Spleen (tissue), 11 donors: ENCODE results near the gene ADCY2. TPM values are rescaled to one million over a fixed set of nuclear protein-coding genes. Genes with fewer than 3 reads are reported as not detected.
A peak's percentile ranks its signal among the peaks of the same experiment; 100 is the strongest.

Source experiments
- DNase-seq: peaks from one replicate; pipeline ENCODE4 v3.0.0-alpha.2; 2020
- H3K27ac ChIP-seq, 8 donors: fragments of 200-600 bp; sonication (generic) in 7 of 8; 1 replicate in 4 of 8; 2 replicates in 4 of 8; pipeline versions ENCODE4 v1.5.0 to v1.8.0; 2016 to 2021; ENCODE audit warnings: inconsistent platforms in 4 of 8, mild to moderate bottlenecking in 4 of 8, moderate library complexity in 1 of 8
- H3K27me3 ChIP-seq, 7 donors: fragments of 200-600 bp; sonication (generic) in 6 of 7; replicated peaks in 1 of 7; 1 replicate in 4 of 7; 2 replicates in 3 of 7; pipeline versions ENCODE4 v1.5.0 to v1.8.0; 2016 to 2021; ENCODE audit warnings: inconsistent platforms in 3 of 7, mild to moderate bottlenecking in 1 of 7
- H3K36me3 ChIP-seq, 6 donors: fragments of 200-600 bp; sonication (generic) in 5 of 6; 1 replicate in 4 of 6; 2 replicates in 2 of 6; pipeline versions ENCODE4 v1.5.0 to v1.8.0; 2016 to 2021; ENCODE audit warnings: inconsistent platforms in 2 of 6
- H3K4me1 ChIP-seq, 6 donors: fragments of 200-600 bp; sonication (generic) in 5 of 6; 1 replicate in 3 of 6; 2 replicates in 3 of 6; pipeline versions ENCODE4 v1.5.0 to v1.8.0; 2016 to 2021; ENCODE audit warnings: inconsistent platforms in 3 of 6
- H3K4me3 ChIP-seq, 8 donors: fragments of 200-600 bp; sonication (generic) in 7 of 8; 1 replicate in 4 of 8; 2 replicates in 4 of 8; pipeline versions ENCODE4 v1.5.0 to v1.8.0; 2016 to 2021; ENCODE audit warnings: inconsistent platforms in 4 of 8, mild to moderate bottlenecking in 4 of 8, moderate library complexity in 2 of 8
- H3K9me3 ChIP-seq, 8 donors: fragments of 200-600 bp; sonication (generic) in 7 of 8; 1 replicate in 4 of 8; 2 replicates in 4 of 8; pipeline versions ENCODE4 v1.5.0 to v1.8.0; 2016 to 2021; ENCODE audit warnings: inconsistent platforms in 4 of 8
- POLR2A ChIP-seq, 3 donors: fragments of 450-650 bp; IDR thresholded peaks; one replicate each; pipeline ENCODE4 v1.5.1; 2017; ENCODE audit warnings: antibody characterized with exemption in 3 of 3, mild to moderate bottlenecking in 1 of 3
- POLR2AphosphoS5 ChIP-seq, 3 donors: sonication (generic); formaldehyde crosslinking; IDR thresholded peaks; one replicate each; pipeline ENCODE4 v1.5.1; 2017; ENCODE audit warnings: antibody characterized with exemption in 3 of 3
- WGBS, 5 donors: extraction: QIAGEN DNeasy Blood & Tissue Kit in 3 of 5; methylation state at CpG; one replicate each; pipeline versions ENCODE4 v1.1.5 to v1.1.7; 2013 to 2018; 5-methylcytosine and 5-hydroxymethylcytosine counted together
- intact Hi-C: fragments of 100-400 bp; cut with DNase I; formaldehyde crosslinking; loops from one replicate; pipeline ENCODE4 v1.15.0; 2023; ENCODE audit warnings: low total_unique reads
- polyA plus RNA-seq, 3 donors: library from polyadenylated mRNA; stranded (reverse); fragments of 200-250 nt; gene quantifications; one replicate each; pipeline ENCODE4 v1.2.1, GENCODE V29; 2013
- total RNA-seq, 7 donors: library from RNA; depleted of rRNA in 3 of 7; stranded (reverse); fragments of >200 nt in 3 of 7; fragmentation: NEBNext Ultra II Directional in 4 of 7; extraction: Animal tissue kit (Norgen Biotek cat#: 25700) in 4 of 7; gene quantifications; one replicate each; pipeline versions ENCODE4 v1.1.0 to v1.2.1, GENCODE V29; 2016 to 2021
- TF ChIP-seq, protein P1 (sequence below), 11 experiments: fragments of 200-600 bp in 7 of 11; fragments of 450-650 bp in 4 of 11; sonication (generic) in 4 of 11; IDR thresholded peaks in 8 of 11; conservative IDR thresholded peaks in 3 of 11; 1 replicate in 7 of 11; 2 replicates in 4 of 11; pipeline versions ENCODE4 v1.4.0 to v1.8.0; 2016 to 2021; ENCODE audit warnings: antibody characterized with exemption in 11 of 11, inconsistent platforms in 4 of 11, mild to moderate bottlenecking in 1 of 11
- donor health status: healthy with polysubstance abuse.
- donor health status: DM: no; HTN: no; CAD: no; lungs with moderate emphysema.
- donor health status: DM: no; HTN: no; CAD: no.
- donor health status: Bipolar disorder and iron deficiency.
- donor health status: healthy.
- donor health status: DM: no; HTN: no; CAD: no.
- donor health status: DM: yes; HTN: yes; CAD: no.

ADCY2 gene
- total and polyA plus RNA-seq, 10 donors, result 0.02 to 1.5 (median 0.18) TPM

GRCh38 chr5:7855611-7856010, 459.7 kb downstream of the ADCY2 start:
- peaks cover 0 to 3% (median 0%) of the 10 kb centered on the region in 8 donors for H3K9me3 ChIP-seq
- H3K27ac ChIP-seq, result no peak overlapping the region
- no peak overlapping the region for H3K4me3 ChIP-seq
- intact Hi-C loops, result no loop called here
- DNase-seq, result no peak
- peaks cover 0 to 33% (median 23%) of the 10 kb centered on the region in 6 donors for H3K36me3 ChIP-seq
- WGBS, 5 donors, result 79 to 87% (median 84%) methylated on average over 3 of the region's 3 CpGs
- TF ChIP-seq, protein P1, sequence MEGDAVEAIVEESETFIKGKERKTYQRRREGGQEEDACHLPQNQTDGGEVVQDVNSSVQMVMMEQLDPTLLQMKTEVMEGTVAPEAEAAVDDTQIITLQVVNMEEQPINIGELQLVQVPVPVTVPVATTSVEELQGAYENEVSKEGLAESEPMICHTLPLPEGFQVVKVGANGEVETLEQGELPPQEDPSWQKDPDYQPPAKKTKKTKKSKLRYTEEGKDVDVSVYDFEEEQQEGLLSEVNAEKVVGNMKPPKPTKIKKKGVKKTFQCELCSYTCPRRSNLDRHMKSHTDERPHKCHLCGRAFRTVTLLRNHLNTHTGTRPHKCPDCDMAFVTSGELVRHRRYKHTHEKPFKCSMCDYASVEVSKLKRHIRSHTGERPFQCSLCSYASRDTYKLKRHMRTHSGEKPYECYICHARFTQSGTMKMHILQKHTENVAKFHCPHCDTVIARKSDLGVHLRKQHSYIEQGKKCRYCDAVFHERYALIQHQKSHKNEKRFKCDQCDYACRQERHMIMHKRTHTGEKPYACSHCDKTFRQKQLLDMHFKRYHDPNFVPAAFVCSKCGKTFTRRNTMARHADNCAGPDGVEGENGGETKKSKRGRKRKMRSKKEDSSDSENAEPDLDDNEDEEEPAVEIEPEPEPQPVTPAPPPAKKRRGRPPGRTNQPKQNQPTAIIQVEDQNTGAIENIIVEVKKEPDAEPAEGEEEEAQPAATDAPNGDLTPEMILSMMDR (IDR thresholded peaks at IDR 0.05 in 8 of 11, conservative IDR thresholded peaks at IDR 0.05 in 3 of 11), result no peak
- no peak for TF ChIP-seq POLR2A (IDR thresholded peaks at IDR 0.05)
- TF ChIP-seq POLR2AphosphoS5 (IDR thresholded peaks at IDR 0.05), result no peak
- H3K4me1 ChIP-seq, result peaks cover 0 to 15% (median 8%) of the 10 kb centered on the region in 6 donors
- H3K27me3 ChIP-seq, result peaks cover 0 to 14% (median 7%) of the 10 kb centered on the region in 7 donors

GRCh38 chr5:7856855-7857254, 460.9 kb downstream of the ADCY2 start:
- no peak for DNase-seq
- intact Hi-C loops, result no loop called here
- Histone ChIP-seq H3K27ac (no peak overlapping the region), H3K36me3 (peaks cover 0 to 46% (median 32%) of the 10 kb centered on the region in 6 donors), H3K9me3 (peaks cover 0 to 3% (median 0%) of the 10 kb centered on the region in 8 donors), H3K4me1 (peaks cover 0 to 4% (median 0%) of the 10 kb centered on the region in 6 donors), H3K27me3 (peaks cover 0 to 3% (median 0%) of the 10 kb centered on the region in 7 donors), H3K4me3 (no peak overlapping the region)
- TF ChIP-seq, protein P1 (IDR thresholded peaks at IDR 0.05 in 8 of 11, conservative IDR thresholded peaks at IDR 0.05 in 3 of 11), result peak in 7 of 11 experiments; percentile 20 to 58 (median 52)
- TF ChIP-seq POLR2AphosphoS5 (IDR thresholded peaks at IDR 0.05), result no peak
- 94 to 100% (median 97%) methylated on average over 2 of the region's 2 CpGs for WGBS, 5 donors

DNA sequence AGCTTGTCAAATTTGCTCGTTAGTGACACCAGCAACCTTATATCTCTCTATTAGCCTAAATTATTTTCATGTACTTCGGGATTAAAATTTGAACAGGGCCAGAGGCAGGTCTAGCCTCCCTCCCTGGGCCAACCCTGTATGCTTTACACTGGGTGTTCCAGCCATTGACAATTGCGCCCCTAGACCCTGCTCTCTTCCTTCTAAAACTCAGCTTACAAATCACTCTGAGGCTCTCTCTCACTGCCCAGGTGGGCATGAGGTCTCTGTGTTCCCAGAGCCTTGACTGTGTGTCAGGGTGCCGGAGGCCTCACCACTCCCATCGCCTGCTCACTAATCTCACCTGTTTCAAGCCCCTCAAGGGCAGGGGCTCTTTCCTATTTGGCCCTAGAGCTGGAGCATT, 461.4 kb downstream of the ADCY2 start:
- Histone ChIP-seq H3K4me1 (no peaks in the 10 kb centered on the region), H3K27ac (no peak overlapping the region), H3K9me3 (peaks cover 0 to 3% (median 0%) of the 10 kb centered on the region in 8 donors), H3K27me3 (no peaks in the 10 kb centered on the region), H3K36me3 (peaks cover 0 to 51% (median 37%) of the 10 kb centered on the region in 6 donors), H3K4me3 (no peak overlapping the region)
- WGBS, 5 donors, result 88 to 92% (median 89%) methylated on average over 5 of the region's 5 CpGs
- intact Hi-C loops, result no loop called here
- TF ChIP-seq POLR2A (IDR thresholded peaks at IDR 0.05), result no peak
- TF ChIP-seq POLR2AphosphoS5 (IDR thresholded peaks at IDR 0.05), result no peak
- TF ChIP-seq, protein P1 (IDR thresholded peaks at IDR 0.05 in 8 of 11, conservative IDR thresholded peaks at IDR 0.05 in 3 of 11), result no peak
- no peak for DNase-seq

- Histone ChIP-seq H3K4me3 (no peak overlapping the region), H3K4me1 (no peaks in the 10 kb centered on the region), H3K36me3 (peaks cover 0 to 58% (median 40%) of the 10 kb centered on the region in 6 donors), H3K27me3 (no peaks in the 10 kb centered on the region), H3K27ac (peak overlapping the region in 1 of 8 donors; percentile 3), H3K9me3 (peaks cover 0 to 3% (median 0%) of the 10 kb centered on the region in 8 donors)
- WGBS, 5 donors, result 56 to 62% (median 59%) methylated on average over 9 of the region's 9 CpGs
- no peak for DNase-seq
- intact Hi-C loops, result no loop called here
- TF ChIP-seq, protein P1 (IDR thresholded peaks at IDR 0.05 in 8 of 11, conservative IDR thresholded peaks at IDR 0.05 in 3 of 11), result no peak
- TF ChIP-seq POLR2A (IDR thresholded peaks at IDR 0.05) (no peak), POLR2AphosphoS5 (IDR thresholded peaks at IDR 0.05) (no peak)
These were observed 462.1 kb downstream of the ADCY2 start for GRCh38 chr5:7857926-7858632.
